NCI-H2107 (cell line): ENCODE data around the gene ARHGEF16.

Experiments
- DNase-seq: peaks from one replicate; lab custom pipeline; 2025; lab: John Stamatoyannopoulos, UW

Gene ARHGEF16

GRCh38 chr1:3502641-3503524 lies 48.4 kb downstream of the ARHGEF16 start:
- DNase-seq = no peak

GRCh38 chr1:3503525-3503886 lies 49.0 kb downstream of the ARHGEF16 start:
- DNase-seq = no peak

- DNase-seq = no peak
Measured at GRCh38 chr1:3504151-3504821, 49.8 kb downstream of the ARHGEF16 start.

GRCh38 chr1:3504822-3505153 lies 50.3 kb downstream of the ARHGEF16 start:
- no peak for DNase-seq

GRCh38 chr1:3505161-3505560 lies 50.7 kb downstream of the ARHGEF16 start:
- no peak for DNase-seq

- no peak for DNase-seq
Measured at GRCh38 chr1:3506041-3506440, 51.6 kb downstream of the ARHGEF16 start.

GRCh38 chr1:3506943-3507342 lies 52.5 kb downstream of the ARHGEF16 start:
- no peak for DNase-seq

GRCh38 chr1:3507636-3508275 lies 53.3 kb downstream of the ARHGEF16 start:
- no peak for DNase-seq

GRCh38 chr1:3508757-3509415 lies 54.4 kb downstream of the ARHGEF16 start:
- DNase-seq = no peak

GRCh38 chr1:3509721-3510120 lies 55.3 kb downstream of the ARHGEF16 start:
- DNase-seq = no peak

GRCh38 chr1:3510136-3510955 lies 55.9 kb downstream of the ARHGEF16 start:
- no peak for DNase-seq

- no peak for DNase-seq
Measured at GRCh38 chr1:3510956-3511250, 56.4 kb downstream of the ARHGEF16 start.

- DNase-seq = no peak
Measured at GRCh38 chr1:3511306-3511705, 56.8 kb downstream of the ARHGEF16 start.

- no peak for DNase-seq
Measured at GRCh38 chr1:3511856-3512255, 57.4 kb downstream of the ARHGEF16 start.

GRCh38 chr1:3514404-3514803 lies 59.9 kb downstream of the ARHGEF16 start:
- no peak for DNase-seq

GRCh38 chr1:3515272-3515671 lies 60.8 kb downstream of the ARHGEF16 start:
- DNase-seq = no peak

GRCh38 chr1:3515774-3516480 lies 61.5 kb downstream of the ARHGEF16 start:
- DNase-seq = no peak

GRCh38 chr1:3516481-3516869 lies 62.0 kb downstream of the ARHGEF16 start:
- DNase-seq = no peak

- DNase-seq = no peak
Measured at GRCh38 chr1:3516911-3517675, 62.6 kb downstream of the ARHGEF16 start.

GRCh38 chr1:3518256-3518655 lies 63.8 kb downstream of the ARHGEF16 start:
- DNase-seq = no peak

- no peak for DNase-seq
Measured at GRCh38 chr1:3518756-3519155, 64.3 kb downstream of the ARHGEF16 start.
